NB4 (cell line): Measurements from ENCODE around the gene OR13C3.

ENCODE experiments used
- DNase-seq: peaks from one replicate; pipeline ENCODE4 v3.0.0; 2010; ENCODE audit warnings: low read depth
- H3K4me3 ChIP-seq: one replicate; pipeline ENCODE4 v1.5.1; 2011; ENCODE audit warnings: mild to moderate bottlenecking, low read depth, low read length, moderate library complexity
- CTCF ChIP-seq: IDR thresholded peaks from one replicate; pipeline ENCODE4 v1.5.1; 2012; ENCODE audit warnings: low read depth, low read length
- MAX ChIP-seq: IDR thresholded peaks from 2 replicates; pipeline ENCODE4 v1.6.1; 2011; ENCODE audit warnings: low read depth, low read length

The OR13C3 gene

GRCh38 chr9:104494808-104495207, 41.8 kb downstream of the OR13C3 start:
- no peak overlapping the region for H3K4me3 ChIP-seq
- no peak for TF ChIP-seq MAX
- no peak for TF ChIP-seq CTCF
- peak; percentile 16 for DNase-seq
